ENCODE data around the gene PRR14.

PRR14 gene

GRCh38 chr16:30657866-30658730 lies 7.3 kb downstream of the PRR14 start, which contains the start of gene FBRS:
FBRS (plus strand) TSS chr16:30658431; CDS start chr16:30659519, 1,088 bp downstream.
- Histone ChIP-seq H3K9ac (ENCODE audit: low read depth, low read length, poor library complexity, severe bottlenecking) (peak within 1 kb of the TSS; percentile 79), H3K36me3 (ENCODE audit: insufficient read depth, low read length) (peaks cover 39% of the 10 kb centered on the region; the same call in 1 of the 2 replicates), H4K20me1 (ENCODE audit: insufficient read depth, low read length, poor library complexity, severe bottlenecking) (peaks cover 36% of the 10 kb centered on the region), H3K9me3 (ENCODE audit: insufficient read depth, low read depth, low read length) (no peaks in the 10 kb centered on the region), H3K4me1 (ENCODE audit: insufficient read depth, low read length, poor library complexity, severe bottlenecking) (peaks cover 29% of the 10 kb centered on the region), H3K4me2 (ENCODE audit: low read depth, low read length, poor library complexity, severe bottlenecking) (peak within 1 kb of the TSS; percentile 95), H3K27me3 (ENCODE audit: insufficient read depth, low read length, poor library complexity, severe bottlenecking) (no peaks in the 10 kb centered on the region), H2AFZ (ENCODE audit: low read length) (peak within 1 kb of the TSS; percentile 69), H3K9me2 (replicated peaks; ENCODE audit: low read depth, low read length) (no peaks in the 10 kb centered on the region), H3K79me2 (ENCODE audit: insufficient read depth, low read length) (peaks cover 36% of the 10 kb centered on the region), H3F3A (ENCODE audit: low read depth) (peaks cover 4% of the 10 kb centered on the region; the same call in 1 of the 2 replicates), H3K4me3 (ENCODE audit: low read length, poor library complexity, severe bottlenecking) (peak within 1 kb of the TSS; percentile 75)
- TF ChIP-seq EZH2phosphoT487 (IDR thresholded peaks at IDR 0.05; ENCODE audit: borderline replicate concordance) (no peak), CTCF (conservative IDR thresholded peaks at IDR 0.05; ENCODE audit: low read length) (peak; percentile 77)

- peak overlapping the region; percentile 40 for H2AFZ ChIP-seq (ENCODE audit: low read length)
- H3K4me3 ChIP-seq (ENCODE audit: low read length, poor library complexity, severe bottlenecking) = peak overlapping the region; percentile 74
- peak overlapping the region; percentile 38 for H3K4me2 ChIP-seq (ENCODE audit: low read depth, low read length, poor library complexity, severe bottlenecking)
- H3K9me3 ChIP-seq (ENCODE audit: insufficient read depth, low read depth, low read length) = no peaks in the 10 kb centered on the region
- peaks cover 45% of the 10 kb centered on the region for H3K79me2 ChIP-seq (ENCODE audit: insufficient read depth, low read length)
- peaks cover 4% of the 10 kb centered on the region; the same call in 1 of the 2 replicates for H3F3A ChIP-seq (ENCODE audit: low read depth)
- H3K4me1 ChIP-seq (ENCODE audit: insufficient read depth, low read length, poor library complexity, severe bottlenecking) = peaks cover 29% of the 10 kb centered on the region
- H3K9ac ChIP-seq (ENCODE audit: low read depth, low read length, poor library complexity, severe bottlenecking) = peak overlapping the region; percentile 68
- peak; percentile 27; the same call in 1 of the 2 replicates for TF ChIP-seq CTCF (conservative IDR thresholded peaks at IDR 0.05; ENCODE audit: low read length)
- no peak for TF ChIP-seq EZH2phosphoT487 (IDR thresholded peaks at IDR 0.05; ENCODE audit: borderline replicate concordance)
- H4K20me1 ChIP-seq (ENCODE audit: insufficient read depth, low read length, poor library complexity, severe bottlenecking) = peaks cover 41% of the 10 kb centered on the region
- H3K36me3 ChIP-seq (ENCODE audit: insufficient read depth, low read length) = peaks cover 46% of the 10 kb centered on the region; the same call in 1 of the 2 replicates
- no peaks in the 10 kb centered on the region for H3K9me2 ChIP-seq (replicated peaks; ENCODE audit: low read depth, low read length)
- H3K27me3 ChIP-seq (ENCODE audit: insufficient read depth, low read length, poor library complexity, severe bottlenecking) = no peaks in the 10 kb centered on the region
These were observed 8.2 kb downstream of the PRR14 start for GRCh38 chr16:30658731-30659506.

- H3K27me3 ChIP-seq (ENCODE audit: insufficient read depth, low read length, poor library complexity, severe bottlenecking) = no peaks in the 10 kb centered on the region
- H3K4me2 ChIP-seq (ENCODE audit: low read depth, low read length, poor library complexity, severe bottlenecking) = peak overlapping the region; percentile 99
- no peaks in the 10 kb centered on the region for H3K9me3 ChIP-seq (ENCODE audit: insufficient read depth, low read depth, low read length)
- peaks cover 43% of the 10 kb centered on the region; the same call in 1 of the 2 replicates for H3K36me3 ChIP-seq (ENCODE audit: insufficient read depth, low read length)
- no peak overlapping the region for H2AFZ ChIP-seq (ENCODE audit: low read length)
- peaks cover 29% of the 10 kb centered on the region for H3K4me1 ChIP-seq (ENCODE audit: insufficient read depth, low read length, poor library complexity, severe bottlenecking)
- peaks cover 43% of the 10 kb centered on the region for H4K20me1 ChIP-seq (ENCODE audit: insufficient read depth, low read length, poor library complexity, severe bottlenecking)
- no peaks in the 10 kb centered on the region for H3K9me2 ChIP-seq (replicated peaks; ENCODE audit: low read depth, low read length)
- H3K79me2 ChIP-seq (ENCODE audit: insufficient read depth, low read length) = peaks cover 50% of the 10 kb centered on the region
- no peak for TF ChIP-seq EZH2phosphoT487 (IDR thresholded peaks at IDR 0.05; ENCODE audit: borderline replicate concordance)
- 0 out of 2 replicates have a peak, but pooled peaks have one; percentile 8 for TF ChIP-seq CTCF (conservative IDR thresholded peaks at IDR 0.05; ENCODE audit: low read length)
- peak overlapping the region; percentile 93 for H3K9ac ChIP-seq (ENCODE audit: low read depth, low read length, poor library complexity, severe bottlenecking)
- peaks cover 4% of the 10 kb centered on the region; the same call in 1 of the 2 replicates for H3F3A ChIP-seq (ENCODE audit: low read depth)
- H3K4me3 ChIP-seq (ENCODE audit: low read length, poor library complexity, severe bottlenecking) = peak overlapping the region; percentile 74
These were observed 9.0 kb downstream of the PRR14 start for GRCh38 chr16:30659507-30660423.

Measured in Loucy (cell line).